Mucosa of descending colon (tissue), 3 donors: ENCODE data around the gene PLEKHN1. TPM values are rescaled to one million over a fixed set of nuclear protein-coding genes. Genes with fewer than 3 reads are reported as not detected.

Experiments used
- ATAC-seq: fragments of 200-7000 bp; cut with Tn5 transposase; one replicate; pipeline ENCODE4 v1.9.1; 2020; ENCODE audit warnings: mild to moderate bottlenecking, moderate library complexity
- DNase-seq, 3 donors: peaks; one replicate each; pipeline ENCODE4 v3.0.0-alpha.2; 2020
- H3K36me3 ChIP-seq: fragments of 200-600 bp; one replicate; pipeline ENCODE4 v1.8.0; 2021; ENCODE audit warnings: low read depth, mild to moderate bottlenecking
- H3K4me1 ChIP-seq: fragments of 200-600 bp; one replicate; pipeline ENCODE4 v1.8.0; 2021; ENCODE audit warnings: low read depth, mild to moderate bottlenecking
- H3K4me3 ChIP-seq: fragments of 200-600 bp; one replicate; pipeline ENCODE4 v1.8.0; 2021; ENCODE audit warnings: mild to moderate bottlenecking
- H3K9me3 ChIP-seq: fragments of 200-600 bp; one replicate; pipeline ENCODE4 v1.8.0; 2021; ENCODE audit warnings: mild to moderate bottlenecking
- CTCF ChIP-seq: fragments of 200-600 bp; IDR thresholded peaks from one replicate; pipeline ENCODE4 v1.8.0; 2022; ENCODE audit warnings: antibody characterized with exemption, mild to moderate bottlenecking
- intact Hi-C, 2 donors: fragments of 100-400 bp; cut with DNase I in 1 of 2; cut with micrococcal nuclease in 1 of 2; formaldehyde crosslinking; loops; one replicate each; pipeline versions ENCODE4 v1.11.0 to v1.11.1; 2022; cut with DNase I, micrococcal nuclease
- total RNA-seq, 3 donors: library from RNA; stranded (reverse); fragmentation: NEBNext Ultra II Directional in 2 of 3; extraction: Animal tissue kit (Norgen Biotek cat#: 25700) in 2 of 3; gene quantifications; one replicate each; pipeline versions ENCODE4 v1.2.1 to v1.2.4, GENCODE V29; 2021 to 2023
- donor health status: DM: no; HTN: no; CAD: no; lungs with moderate emphysema.
- donor health status: DM: no; HTN: no; CAD: no.
- donor health status: DM: no; HTN: yes; CAD: no.

PLEKHN1 gene
- total RNA-seq, 3 donors from 2014 or later = 0.23 to 0.99 (median 0.32) TPM

GRCh38 chr1:1022302-1023009 lies 56.2 kb downstream of the PLEKHN1 start:
- DNase-seq (no peak), ATAC-seq (no peak)
- no peak for TF ChIP-seq CTCF
- Histone ChIP-seq H3K4me1 (peaks cover 16% of the 10 kb centered on the region), H3K9me3 (no peaks in the 10 kb centered on the region), H3K4me3 (no peak overlapping the region), H3K36me3 (no peaks in the 10 kb centered on the region)
- intact Hi-C loops = no loop called here

DNA sequence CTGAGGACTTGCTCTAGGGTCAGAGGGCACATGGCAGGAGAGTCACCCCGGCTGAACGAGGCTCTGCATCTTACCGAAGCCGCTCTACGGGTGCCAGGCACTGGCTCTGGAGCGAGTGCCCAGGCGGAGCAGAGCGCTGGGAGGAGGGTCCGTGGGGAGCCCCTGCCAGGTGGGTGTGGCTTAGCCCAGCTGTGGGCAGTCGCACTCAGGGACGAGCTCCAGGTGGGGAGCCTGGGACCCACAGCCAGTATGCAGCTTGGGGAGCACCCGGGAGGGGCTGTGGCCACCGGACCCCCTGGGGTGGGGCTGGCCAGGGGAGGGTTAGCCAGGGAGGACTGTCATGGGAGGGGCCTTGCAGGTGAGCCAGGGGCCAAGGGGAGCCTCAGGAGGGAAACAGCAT lies 57.4 kb downstream of the PLEKHN1 start:
- intact Hi-C loops = no loop called here
- TF ChIP-seq CTCF = no peak
- peaks cover 16% of the 10 kb centered on the region for H3K4me1 ChIP-seq
- H3K4me3 ChIP-seq = no peak overlapping the region
- H3K36me3 ChIP-seq = no peaks in the 10 kb centered on the region
- DNase-seq (no peak), ATAC-seq (no peak)
- no peaks in the 10 kb centered on the region for H3K9me3 ChIP-seq

DNA sequence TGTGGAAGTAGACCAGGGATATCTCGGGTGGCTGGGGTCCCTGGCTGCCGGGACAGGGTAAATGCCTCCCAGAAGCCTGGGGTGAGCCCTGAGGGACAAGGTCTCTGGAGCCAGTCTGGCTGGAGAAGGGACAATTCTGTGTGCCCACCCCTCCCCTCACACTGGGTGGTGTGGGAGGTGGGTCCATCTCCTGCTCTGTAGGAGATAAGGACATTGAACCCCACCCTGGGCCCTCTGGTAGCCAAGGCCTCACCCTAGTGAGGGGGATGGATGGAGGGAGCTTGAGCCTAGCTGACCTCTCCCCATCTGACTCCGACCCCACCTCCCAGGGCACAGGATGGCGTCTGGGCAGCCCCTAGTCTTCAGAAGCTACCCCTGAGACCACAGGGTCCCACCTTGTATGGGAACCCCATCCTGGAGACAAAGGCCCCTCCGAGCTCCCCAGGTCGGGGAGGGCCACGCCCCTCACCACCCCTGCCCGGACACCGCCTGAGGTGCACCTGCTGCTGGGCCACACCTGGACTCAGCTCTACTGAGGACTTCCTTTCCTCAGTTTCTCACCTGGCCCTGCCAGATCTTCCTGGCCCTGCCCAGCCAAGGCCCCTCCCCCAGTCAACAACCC lies 58.0 kb downstream of the PLEKHN1 start:
- TF ChIP-seq CTCF = no peak
- no peak overlapping the region for H3K4me3 ChIP-seq
- no peaks in the 10 kb centered on the region for H3K9me3 ChIP-seq
- peaks cover 12% of the 10 kb centered on the region for H3K4me1 ChIP-seq
- ATAC-seq = no peak
- no peaks in the 10 kb centered on the region for H3K36me3 ChIP-seq
- intact Hi-C loops = no loop called here
- no peak for DNase-seq

GRCh38 chr1:1024771-1025699 lies 58.8 kb downstream of the PLEKHN1 start:
- Histone ChIP-seq H3K4me3 (no peak overlapping the region), H3K4me1 (peaks cover 12% of the 10 kb centered on the region), H3K9me3 (no peaks in the 10 kb centered on the region), H3K36me3 (no peaks in the 10 kb centered on the region)
- DNase-seq (no peak), ATAC-seq (peak; percentile 5)
- TF ChIP-seq CTCF = no peak
- intact Hi-C loops = no loop called here

Other genes with a start within 250 kb of the PLEKHN1 start
- 1 to 10 TPM; 2.2 to 4.3 (median 2.7) TPM for gene SAMD11, start 42.6 kb upstream of the PLEKHN1 start, total RNA-seq
- gene NOC2L, start 7.2 kb upstream of the PLEKHN1 start, total RNA-seq = 10 to 100 TPM; 47.3 to 56.2 (median 54.6) TPM
- 10 to 100 TPM in 2 of 3 donors, 1 to 10 TPM in 1; 9.0 to 14.7 (median 11.0) TPM for gene KLHL17, start 5.9 kb upstream of the PLEKHN1 start, total RNA-seq
- gene PERM1, start 15.6 kb downstream of the PLEKHN1 start, total RNA-seq = under 1 TPM in 1 of 3 donors, not detected in 2; 0.24 TPM
- gene HES4, start 33.6 kb downstream of the PLEKHN1 start, total RNA-seq = 10 to 100 TPM; 10.3 to 22.7 (median 21.1) TPM
- 10 to 100 TPM; 37.5 to 41.7 (median 38.7) TPM for gene ISG15, start 47.0 kb downstream of the PLEKHN1 start, total RNA-seq
- gene AGRN, start 53.6 kb downstream of the PLEKHN1 start, total RNA-seq = 10 to 100 TPM; 32.0 to 54.4 (median 40.6) TPM
- gene RNF223, start 107.8 kb downstream of the PLEKHN1 start, total RNA-seq = 1 to 10 TPM; 1.3 to 7.5 (median 2.1) TPM
- gene C1orf159, start 149.6 kb downstream of the PLEKHN1 start, total RNA-seq = 10 to 100 TPM; 18.4 to 25.3 (median 24.0) TPM
- 1 to 10 TPM in 2 of 3 donors, under 1 TPM in 1; 0.32 to 4.4 (median 1.8) TPM for gene TTLL10, start 207.4 kb downstream of the PLEKHN1 start, total RNA-seq
- 1 to 10 TPM; 1.6 to 2.2 (median 2.2) TPM for gene TNFRSF18, start 240.1 kb downstream of the PLEKHN1 start, total RNA-seq
- 1 to 10 TPM in 1 of 3 donors, under 1 TPM in 2; 0.69 to 1.2 (median 0.80) TPM for gene TNFRSF4, start 247.7 kb downstream of the PLEKHN1 start, total RNA-seq